Germinal center (tissue), 1 donor: ENCODE results near the gene UCN.
"Not testable (repeated sequence)": the region's sequence is repeated elsewhere in the genome, so short reads cannot be mapped to it uniquely, and the experiment has no call there.

Experiments
- DNase-seq: peaks from one replicate; pipeline ENCODE4 v3.0.0; 2012; ENCODE audit warnings: mixed read lengths, low spot score

The UCN gene

GRCh38 chr2:27308359-27308881, at the start of gene UCN:
Gene UCN (minus strand): TSS chr2:27308445. CDS start chr2:27307895, 550 bp downstream.
- DNase-seq = no peak

- DNase-seq = peak; percentile 91
Measured at GRCh38 chr2:27356382-27357181, 48.3 kb upstream of the UCN start, which contains the start of gene GTF3C2. Gene GTF3C2 (minus strand): TSS chr2:27356764. CDS start chr2:27343554, 13,210 bp downstream.

GRCh38 chr2:27356056-27356381, 47.8 kb upstream of the UCN start:
- DNase-seq = no peak

- no peak for DNase-seq
Measured at GRCh38 chr2:27354597-27354927, 46.3 kb upstream of the UCN start.

GRCh38 chr2:27353762-27354596, 45.7 kb upstream of the UCN start:
- DNase-seq = no peak

GRCh38 chr2:27353386-27353761, 45.1 kb upstream of the UCN start:
- DNase-seq = not testable (repeated sequence)

GRCh38 chr2:27351802-27352598, 43.8 kb upstream of the UCN start:
- no peak for DNase-seq

- DNase-seq = peak; percentile 14
Measured at GRCh38 chr2:27350106-27350693, 42.0 kb upstream of the UCN start.

- no peak for DNase-seq
Measured at GRCh38 chr2:27347641-27348040, 39.4 kb upstream of the UCN start.

GRCh38 chr2:27336173-27336572, 27.9 kb upstream of the UCN start:
- DNase-seq = no peak

- no peak for DNase-seq
Measured at GRCh38 chr2:27335311-27335710, 27.1 kb upstream of the UCN start.

- no peak for DNase-seq
Measured at GRCh38 chr2:27324720-27325119, 16.5 kb upstream of the UCN start.

- DNase-seq = no peak
Measured at GRCh38 chr2:27323596-27324285, 15.5 kb upstream of the UCN start.

GRCh38 chr2:27322766-27323595, 14.7 kb upstream of the UCN start, which contains the start of gene MPV17:
Gene MPV17 (minus strand): TSS chr2:27323097. CDS start chr2:27322517, 580 bp downstream.
- DNase-seq = peak; percentile 95

- peak; percentile 58 for DNase-seq
Measured at GRCh38 chr2:27322301-27322765, 14.1 kb upstream of the UCN start.

- DNase-seq = no peak
Measured at GRCh38 chr2:27320958-27321543, 12.8 kb upstream of the UCN start.

GRCh38 chr2:27319839-27320238, 11.6 kb upstream of the UCN start:
- not testable (repeated sequence) for DNase-seq

GRCh38 chr2:27316655-27317412, 8.6 kb upstream of the UCN start:
- DNase-seq = no peak

GRCh38 chr2:27315122-27315521, 6.9 kb upstream of the UCN start:
- DNase-seq = no peak
